H7 (cell line): ENCODE data around the gene CCDC116. TPM values are rescaled to one million over a fixed set of nuclear protein-coding genes. Genes with fewer than 3 reads are reported as not detected.
A peak's percentile ranks its signal among the peaks of the same experiment; 100 is the strongest.

Source experiments
- DNase-seq: peaks from one replicate; pipeline ENCODE4 v3.0.0; 2012
- H3K27me3 ChIP-seq: 2 replicates; pipeline ENCODE4 v1.6.0; 2011; ENCODE audit warnings: mild to moderate bottlenecking, low read length; ENCODE audit not compliant: control insufficient read depth, insufficient read depth
- H3K36me3 ChIP-seq: replicated peaks from 2 replicates; pipeline ENCODE4 v1.5.1; 2011; ENCODE audit warnings: low read length; ENCODE audit not compliant: control insufficient read depth, insufficient read depth
- H3K4me3 ChIP-seq: 2 replicates; pipeline ENCODE4 v1.5.1; 2011; ENCODE audit warnings: low read depth, mild to moderate bottlenecking, control low read depth, low read length, moderate library complexity; ENCODE audit not compliant: insufficient read depth
- total RNA-seq: library from RNA; depleted of rRNA; stranded (reverse); fragments of >200 nt; shearing (Covaris generic); gene quantifications from 2 replicates; pipeline ENCODE4 v1.2.3, GENCODE V29; 2014

CCDC116 gene
- total RNA-seq, 1 experiment from 2014 or later, result 0.55 TPM

DNA sequence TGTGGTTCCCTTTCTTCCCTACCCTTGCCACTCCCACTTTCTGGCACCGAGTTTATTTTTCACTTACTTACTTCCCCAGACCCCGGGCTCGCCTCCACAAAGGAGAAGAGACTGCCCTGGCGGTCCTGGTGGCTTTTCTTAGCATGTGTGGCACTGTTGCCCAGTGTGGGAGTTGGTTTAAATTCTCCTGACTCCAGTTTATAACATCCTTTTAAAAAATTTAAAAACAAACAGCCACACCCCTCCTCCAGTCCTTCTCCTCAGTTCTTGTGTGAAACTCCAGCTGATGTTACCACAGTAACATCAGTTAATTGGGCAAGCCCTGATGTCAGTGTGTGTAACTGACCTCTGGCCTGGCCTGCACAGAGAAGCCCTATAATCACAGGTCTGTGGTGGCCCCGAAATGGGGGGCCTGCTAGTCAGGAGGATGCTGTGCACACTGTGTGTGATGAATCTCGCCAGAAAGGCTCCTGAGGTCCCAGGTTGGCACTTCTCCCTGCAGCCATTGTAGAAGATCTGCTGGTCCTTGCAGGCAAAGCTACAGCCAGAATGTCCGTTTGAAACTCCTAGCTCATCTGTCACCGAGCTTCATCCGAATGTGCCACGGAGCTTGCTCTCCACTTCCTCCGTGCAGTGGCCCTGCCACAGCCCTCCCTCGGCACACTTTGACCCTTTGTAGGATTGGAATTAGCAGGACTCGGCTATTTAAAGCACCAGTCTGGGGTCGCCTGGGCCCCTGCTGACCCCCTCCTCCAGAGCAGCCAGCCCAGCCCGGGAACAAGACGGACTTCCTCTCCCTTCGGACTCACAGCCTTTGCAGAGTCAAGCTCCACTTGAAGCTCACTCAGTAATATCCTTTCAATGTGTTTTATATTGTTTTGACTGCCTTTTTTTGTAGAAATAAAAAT, 10.3 kb upstream of the CCDC116 start:
- H3K36me3 ChIP-seq, result peaks cover 4% of the 10 kb centered on the region
- H3K4me3 ChIP-seq, result no peak overlapping the region
- H3K27me3 ChIP-seq, result no peaks in the 10 kb centered on the region
- DNase-seq, result peak; percentile 12

- peak; percentile 16 for DNase-seq
- peaks cover 7% of the 10 kb centered on the region for H3K36me3 ChIP-seq
- no peaks in the 10 kb centered on the region for H3K27me3 ChIP-seq
- no peak overlapping the region for H3K4me3 ChIP-seq
Observed at GRCh38 chr22:21622919-21623647, 9.5 kb upstream of the CCDC116 start.

- H3K36me3 ChIP-seq, result peaks cover 8% of the 10 kb centered on the region
- no peak overlapping the region for H3K4me3 ChIP-seq
- no peaks in the 10 kb centered on the region for H3K27me3 ChIP-seq
- DNase-seq, result peak; percentile 32
Observed at GRCh38 chr22:21623648-21623970, 9.0 kb upstream of the CCDC116 start.

GRCh38 chr22:21624120-21624879, 8.3 kb upstream of the CCDC116 start:
- H3K36me3 ChIP-seq, result peaks cover 7% of the 10 kb centered on the region
- H3K27me3 ChIP-seq, result no peaks in the 10 kb centered on the region
- peak; percentile 83 for DNase-seq
- H3K4me3 ChIP-seq, result no peak overlapping the region

DNA sequence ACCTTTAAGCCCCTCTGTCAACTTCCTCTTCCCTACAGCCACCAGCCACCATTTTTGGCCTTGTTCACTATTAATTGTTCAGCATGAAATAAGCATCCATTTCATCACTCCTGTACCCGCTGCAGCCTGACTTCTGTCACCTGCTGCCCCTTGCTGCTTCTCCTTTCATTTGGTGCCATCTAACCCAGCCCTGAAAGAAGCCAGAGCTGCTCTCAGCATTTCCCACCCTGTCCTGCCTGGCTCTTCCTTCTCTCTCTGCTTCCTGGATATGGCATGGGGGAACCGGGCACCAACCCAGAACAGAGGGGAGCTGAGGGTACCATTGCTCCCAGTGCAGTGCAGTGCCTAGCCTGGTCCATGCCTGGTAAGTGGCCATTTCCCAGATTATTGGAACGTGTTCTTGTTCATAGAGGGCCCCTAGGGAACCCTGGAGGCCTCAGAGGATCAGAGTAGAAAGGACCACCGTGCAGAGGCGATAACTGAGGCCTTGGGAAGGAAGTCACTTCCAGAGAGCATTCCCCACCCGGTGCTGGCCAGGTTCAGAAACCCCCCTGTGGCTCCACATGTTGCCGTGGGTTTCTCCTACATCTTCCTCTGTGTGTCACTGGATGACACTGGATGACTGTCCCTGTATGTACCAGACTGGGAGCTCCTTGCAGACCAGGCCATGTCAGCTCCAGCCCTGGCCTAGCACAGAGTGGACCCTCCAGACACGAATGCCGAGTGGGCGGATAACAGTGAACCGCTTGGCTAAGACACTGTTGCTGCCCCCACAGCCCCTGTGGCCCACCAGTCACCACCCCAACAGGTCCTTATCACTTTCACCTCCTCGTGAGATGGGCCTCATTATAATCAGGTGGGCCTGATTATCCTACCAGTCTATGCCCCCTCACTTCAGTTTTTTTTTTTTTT, 7.4 kb upstream of the CCDC116 start:
- H3K36me3 ChIP-seq, result peaks cover 7% of the 10 kb centered on the region
- H3K4me3 ChIP-seq, result no peak overlapping the region
- H3K27me3 ChIP-seq, result no peaks in the 10 kb centered on the region
- DNase-seq, result peak; percentile 20

- peak; percentile 8 for DNase-seq
- Histone ChIP-seq H3K36me3 (peaks cover 7% of the 10 kb centered on the region), H3K27me3 (no peaks in the 10 kb centered on the region), H3K4me3 (no peak overlapping the region)
Observed at GRCh38 chr22:21626073-21626734, 6.4 kb upstream of the CCDC116 start.

- Histone ChIP-seq H3K27me3 (no peaks in the 10 kb centered on the region), H3K4me3 (no peak overlapping the region), H3K36me3 (peaks cover 7% of the 10 kb centered on the region)
- DNase-seq, result peak; percentile 20
Observed at GRCh38 chr22:21626735-21627469, 5.7 kb upstream of the CCDC116 start.

- no peak for DNase-seq
- Histone ChIP-seq H3K4me3 (peak overlapping the region; percentile 99), H3K27me3 (peaks cover 2% of the 10 kb centered on the region; the same call in 1 of the 2 replicates)
Observed at GRCh38 chr22:21628386-21629254, 3.9 kb upstream of the CCDC116 start.

DNA sequence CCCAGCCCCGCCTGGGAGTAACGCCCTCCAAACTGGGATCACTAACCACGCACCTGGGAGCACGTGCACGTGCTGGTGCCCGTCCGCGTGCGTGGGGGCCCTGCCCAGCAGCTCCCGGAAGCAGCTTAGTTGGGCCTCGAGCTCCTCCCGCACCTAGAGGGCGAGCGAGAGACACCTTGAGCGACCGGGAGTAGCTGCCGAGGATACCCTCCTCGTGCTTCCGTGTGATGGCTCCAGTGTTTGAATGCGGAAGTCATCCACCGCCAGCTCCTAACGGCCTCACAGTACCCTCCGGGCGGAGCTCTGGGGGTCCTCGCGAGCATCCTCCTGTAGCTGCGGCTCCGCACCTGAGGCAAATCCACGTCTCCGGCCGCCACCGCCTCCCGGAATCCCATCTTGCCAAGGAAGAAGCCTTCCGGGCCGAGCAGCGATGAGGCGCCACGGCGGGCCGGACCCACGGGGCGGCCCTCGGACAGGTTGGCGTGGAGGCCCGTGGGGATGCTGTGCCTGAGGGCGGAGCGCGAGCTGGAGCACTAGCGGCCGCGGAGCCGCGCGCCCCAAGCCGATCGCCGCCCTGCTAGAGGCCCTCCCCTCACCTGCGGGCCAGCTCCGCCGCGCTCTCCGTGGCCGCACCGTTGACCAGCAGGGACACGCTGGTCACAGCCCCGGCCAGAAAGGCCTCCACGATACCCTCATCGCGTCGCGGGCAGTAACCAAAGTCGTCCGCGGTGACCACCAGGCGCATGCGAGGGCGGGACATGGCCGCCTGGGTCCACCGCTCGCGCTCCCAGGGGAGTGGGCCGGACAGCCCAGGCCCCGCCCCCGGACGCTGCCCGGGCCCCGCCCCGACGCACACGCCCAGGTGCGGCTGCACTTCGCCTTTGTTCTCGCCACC, 3.1 kb upstream of the CCDC116 start, which contains the start of gene YDJC:
Gene YDJC, minus strand, starts transcription at position 768 of the 895 bp plus-strand sequence. Its CDS starts 8 bp downstream, at position 760.
- Histone ChIP-seq H3K27me3 (peaks cover 2% of the 10 kb centered on the region; the same call in 1 of the 2 replicates), H3K4me3 (peak within 1 kb of the TSS; percentile 99), H3K36me3 (peaks cover 4% of the 10 kb centered on the region)
- peak; percentile 99 for DNase-seq

More at GRCh38 chr22:21628386-21629254, 3.9 kb upstream of the CCDC116 start:
- peaks cover 4% of the 10 kb centered on the region for H3K36me3 ChIP-seq

DNA sequence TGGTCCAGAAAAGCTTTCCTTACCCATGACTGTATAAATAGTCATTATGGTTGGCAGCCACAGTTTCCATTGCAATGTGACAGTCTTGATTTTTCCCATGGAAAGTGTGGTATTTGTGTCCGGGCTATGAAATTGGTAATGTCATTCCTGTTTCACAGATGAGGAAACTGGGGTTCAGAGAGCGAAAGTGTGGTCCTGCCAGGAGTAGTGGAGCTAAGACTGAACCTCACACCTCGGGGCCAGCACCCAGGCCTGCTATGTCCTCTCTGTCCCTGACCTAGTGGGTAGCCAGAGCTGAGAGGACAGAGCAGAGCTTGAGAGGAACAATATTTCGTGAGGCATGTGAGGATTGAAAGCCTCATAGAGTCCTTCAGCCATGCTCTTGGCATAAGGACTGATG, 1.5 kb upstream of the CCDC116 start:
- Histone ChIP-seq H3K36me3 (peaks cover 4% of the 10 kb centered on the region), H3K4me3 (no peak overlapping the region), H3K27me3 (peaks cover 2% of the 10 kb centered on the region; the same call in 1 of the 2 replicates)
- peak; percentile 9 for DNase-seq

- H3K27me3 ChIP-seq, result peaks cover 2% of the 10 kb centered on the region; the same call in 1 of the 2 replicates
- H3K36me3 ChIP-seq, result peaks cover 3% of the 10 kb centered on the region
- H3K4me3 ChIP-seq, result no peak overlapping the region
- DNase-seq, result no peak
Observed at GRCh38 chr22:21632931-21633330, 371 bp downstream of the CCDC116 start.
